GM21390 (cell line): Measurements from ENCODE around the gene CXCL10.
"Not testable (repeated sequence)": the region's sequence is repeated elsewhere in the genome, so short reads cannot be mapped to it uniquely, and the experiment has no call there.

Experiments
- ATAC-seq: cut with Tn5 transposase; IDR thresholded peaks from one replicate; pipeline ENCODE4 v1.9.1; 2021; ENCODE audit not compliant: unreplicated experiment

CXCL10 gene

DNA sequence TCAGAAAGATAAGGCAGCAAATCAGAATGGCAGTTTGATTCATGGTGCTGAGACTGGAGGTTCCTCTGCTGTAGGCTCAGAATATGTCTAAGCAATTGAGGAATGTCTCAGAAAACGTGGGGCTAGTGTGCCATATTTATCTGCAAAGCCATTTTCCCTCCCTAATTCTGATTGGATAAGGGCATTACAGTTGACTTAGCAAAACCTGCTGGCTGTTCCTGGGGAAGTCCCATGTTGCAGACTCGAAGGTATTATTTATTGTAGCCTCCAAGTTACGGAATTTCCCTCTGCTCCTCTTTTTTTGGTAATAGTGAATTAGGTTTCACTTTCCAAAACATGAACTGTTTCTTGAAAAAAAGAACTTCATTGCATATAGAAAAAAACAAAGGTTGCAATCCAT lies at the start of gene CXCL10:
Gene CXCL10 (minus strand): TSS at position 109 of the 400 bp plus-strand sequence. CDS start 66 bp downstream, at position 43.
- ATAC-seq = no peak

DNA sequence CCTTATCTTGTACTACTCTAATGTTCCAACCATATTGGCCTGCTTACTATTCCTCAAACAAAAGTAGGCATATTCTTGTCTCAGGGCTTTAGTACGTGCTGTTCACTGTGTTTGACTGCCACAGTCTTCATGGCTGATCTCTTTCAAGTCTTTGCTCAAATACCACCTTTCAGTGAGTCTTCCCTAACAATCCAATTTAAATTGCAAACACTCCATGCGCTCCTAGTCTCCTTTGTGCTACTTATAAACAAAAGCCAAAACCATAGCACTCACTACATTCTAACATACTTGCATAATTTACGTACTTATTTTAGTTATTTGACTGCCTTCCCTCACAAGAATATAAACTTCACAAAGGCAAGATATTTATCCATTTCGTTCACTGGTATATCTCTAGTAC lies 49.5 kb upstream of the CXCL10 start:
- ATAC-seq = no peak

DNA sequence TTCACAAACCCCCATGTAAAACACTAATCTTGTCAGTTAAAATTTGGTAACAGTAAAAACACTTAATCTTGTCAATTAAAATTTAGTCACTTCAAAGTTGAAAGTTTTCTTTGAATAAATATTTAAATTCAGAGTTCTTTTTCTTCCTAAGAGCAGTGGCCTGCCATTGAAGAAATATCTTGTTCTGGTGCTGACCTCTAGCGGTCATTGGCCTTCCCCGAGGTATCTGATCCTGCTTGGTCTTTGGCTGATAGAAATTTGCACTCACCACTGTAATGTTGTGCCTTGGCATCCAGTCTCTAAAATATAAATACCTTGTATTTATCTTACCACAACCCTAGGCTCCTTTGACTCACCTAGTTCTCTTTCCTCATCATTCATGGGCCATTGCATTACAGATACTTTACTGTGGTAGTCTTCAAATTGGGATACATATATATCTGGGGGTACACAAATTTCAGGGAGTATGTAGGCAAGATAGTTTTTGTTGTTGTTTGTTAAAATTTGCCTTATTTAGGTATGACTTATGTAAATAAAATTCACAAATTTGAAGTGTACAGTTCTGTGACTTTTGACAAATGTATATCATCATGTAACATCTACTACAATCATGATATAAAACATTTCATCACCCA lies 44.5 kb upstream of the CXCL10 start:
- no peak for ATAC-seq

DNA sequence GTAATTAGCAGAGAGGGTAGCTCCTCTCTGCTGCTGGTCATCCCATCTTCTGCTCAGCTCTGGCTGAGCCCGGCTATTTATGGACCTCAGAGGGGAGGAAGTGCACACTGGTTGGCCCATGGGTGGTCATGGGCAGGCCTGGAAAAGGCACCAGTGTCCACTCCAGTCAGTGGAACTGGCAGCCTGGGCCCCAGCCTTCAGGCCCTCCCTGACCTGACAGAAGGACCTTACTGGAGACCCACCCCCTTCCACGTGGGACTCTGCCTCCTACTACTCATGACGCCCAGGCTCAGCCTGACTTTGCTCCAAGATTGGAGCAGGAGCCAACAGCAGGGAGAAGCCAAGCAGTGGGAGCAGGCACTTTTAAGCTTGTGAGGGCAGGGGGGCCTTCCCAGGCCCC lies 43.2 kb upstream of the CXCL10 start:
- ATAC-seq = no peak

DNA sequence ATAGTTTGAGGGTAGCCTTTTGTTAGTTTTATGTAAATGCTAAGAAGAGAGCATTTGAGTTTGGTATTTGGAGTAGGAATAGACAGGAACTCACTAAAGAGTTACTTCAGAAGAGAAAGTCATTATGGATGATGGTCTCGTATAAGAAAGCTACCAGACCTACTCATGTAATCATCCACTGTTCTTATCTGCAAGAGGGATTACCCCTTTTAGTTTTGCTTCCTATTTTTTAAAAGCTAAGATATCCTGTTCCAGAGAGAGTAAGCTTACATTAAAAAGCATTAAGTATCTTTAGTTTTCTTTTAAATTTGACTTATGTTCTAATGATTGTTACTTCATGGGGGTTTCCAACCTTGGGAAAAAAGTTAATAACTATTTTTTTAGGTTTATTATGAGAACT lies 38.7 kb upstream of the CXCL10 start:
- ATAC-seq = peak; percentile 59

DNA sequence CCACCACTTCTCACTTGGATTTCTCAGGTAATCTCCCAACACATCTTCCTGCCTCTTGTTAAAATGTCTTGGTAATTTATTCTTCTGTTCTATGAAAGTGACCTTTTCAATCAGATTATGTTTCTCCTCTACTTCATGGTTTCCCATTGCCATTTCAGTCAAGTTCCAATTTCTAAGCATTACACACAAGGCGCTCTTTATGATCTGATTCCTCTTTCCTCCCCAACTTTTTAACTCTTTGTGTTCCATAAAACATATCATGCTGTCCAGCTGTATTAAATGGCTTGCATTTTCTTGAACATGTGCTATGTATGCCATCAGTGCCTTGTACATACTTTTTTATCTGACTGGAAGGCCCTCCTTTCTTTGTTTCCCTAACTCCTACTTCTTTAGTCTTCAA lies 38.1 kb upstream of the CXCL10 start:
- ATAC-seq = no peak

DNA sequence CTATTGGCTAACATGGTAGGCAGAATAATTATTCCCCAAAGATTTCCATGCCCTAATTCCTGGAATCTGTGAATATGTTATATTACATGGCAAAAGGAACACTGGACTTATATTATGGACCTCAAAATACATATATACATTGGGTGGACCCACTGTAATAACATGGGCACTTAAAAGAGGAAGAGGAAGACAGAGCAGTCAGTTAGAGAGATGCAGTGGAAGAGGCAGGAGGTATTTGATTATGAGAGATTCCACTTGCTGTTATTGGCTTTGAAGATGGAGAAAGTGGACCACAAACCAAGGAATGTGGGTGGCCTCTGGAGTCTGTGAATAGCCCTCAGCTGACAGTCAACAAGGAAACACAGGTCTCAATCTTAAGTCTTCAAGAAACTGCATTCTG lies 37.2 kb upstream of the CXCL10 start:
- ATAC-seq = no peak

DNA sequence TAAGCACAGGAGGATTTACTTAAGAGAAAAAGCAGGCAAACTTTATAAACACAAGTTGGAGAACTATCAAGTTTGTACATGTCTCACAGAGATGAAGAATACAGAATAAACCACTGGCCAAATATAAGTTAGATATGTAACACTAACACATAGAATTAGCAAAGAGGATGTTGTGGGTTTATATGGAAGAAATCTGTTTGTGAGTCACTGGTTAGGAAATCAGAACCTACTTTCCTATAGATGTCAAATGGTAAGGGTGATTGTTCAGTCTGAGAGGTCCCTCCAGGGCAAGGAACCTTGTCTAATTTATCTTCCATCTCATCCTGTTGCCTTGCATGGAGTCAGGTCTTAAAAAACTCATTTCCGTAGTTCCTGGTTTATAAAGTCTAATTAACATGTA lies 36.5 kb upstream of the CXCL10 start:
- ATAC-seq = no peak

DNA sequence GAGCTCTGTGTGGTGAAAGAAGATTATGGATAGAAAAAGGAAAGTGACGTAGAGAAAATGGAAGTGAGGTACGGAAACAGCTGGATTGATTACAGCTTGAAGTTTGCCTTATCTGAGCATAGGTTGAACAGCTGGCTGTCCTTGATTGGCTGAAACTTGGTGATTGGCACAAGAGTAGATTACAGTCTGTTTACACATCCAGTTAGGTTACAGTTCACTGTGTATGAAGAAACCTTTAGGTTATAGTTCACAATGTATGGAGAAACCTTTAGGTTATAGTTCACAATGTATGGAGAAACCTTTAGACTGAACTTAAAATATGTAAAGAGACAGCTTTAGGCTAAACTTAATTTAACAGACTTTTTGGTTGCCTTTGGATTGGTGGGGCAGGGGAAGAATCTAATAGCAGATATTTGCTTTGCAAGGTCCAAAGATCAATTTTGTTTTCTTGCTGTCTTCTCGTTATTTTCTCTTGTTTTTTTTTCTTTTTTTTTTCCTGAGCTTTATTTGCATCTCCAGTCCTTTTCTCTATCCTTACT lies 35.7 kb upstream of the CXCL10 start:
- ATAC-seq = no peak

DNA sequence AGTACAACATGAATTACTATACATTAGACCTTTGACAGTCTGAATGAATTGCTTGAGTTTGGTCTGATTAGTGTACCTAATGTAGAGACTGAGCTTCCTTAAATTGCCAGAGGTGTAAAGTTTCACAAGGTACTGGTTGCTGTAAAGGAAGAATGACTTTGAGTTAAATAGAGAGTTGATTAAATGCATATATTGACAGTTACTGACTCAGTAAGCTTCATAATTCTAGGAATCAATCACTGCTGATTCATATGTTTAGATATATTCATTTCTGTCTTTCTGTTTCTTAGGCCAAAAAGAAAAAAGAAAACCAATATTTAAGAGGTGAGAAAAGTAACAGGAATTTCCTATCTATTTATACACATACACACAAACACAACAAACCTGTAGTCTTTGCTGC lies 35.0 kb upstream of the CXCL10 start:
- peak; percentile 47 for ATAC-seq

DNA sequence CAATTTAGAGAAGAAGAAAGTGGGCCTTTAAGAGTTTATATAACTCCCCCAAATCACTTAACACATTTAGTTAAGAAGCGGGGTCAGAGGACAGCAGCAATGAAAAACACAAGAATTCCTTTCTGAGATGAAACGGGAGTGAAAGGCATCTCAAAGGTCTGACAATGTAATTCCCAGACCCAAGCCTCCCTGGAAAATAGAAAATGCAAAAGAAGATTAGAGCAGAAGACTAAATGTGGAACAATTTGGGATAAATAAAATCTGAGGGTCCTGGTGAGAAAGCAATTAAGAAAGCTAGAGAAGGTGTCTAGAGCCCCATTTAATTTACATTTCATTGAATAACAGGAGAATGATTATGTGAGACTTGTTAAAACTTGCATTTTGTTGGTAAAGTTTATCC lies 32.1 kb upstream of the CXCL10 start:
- no peak for ATAC-seq

DNA sequence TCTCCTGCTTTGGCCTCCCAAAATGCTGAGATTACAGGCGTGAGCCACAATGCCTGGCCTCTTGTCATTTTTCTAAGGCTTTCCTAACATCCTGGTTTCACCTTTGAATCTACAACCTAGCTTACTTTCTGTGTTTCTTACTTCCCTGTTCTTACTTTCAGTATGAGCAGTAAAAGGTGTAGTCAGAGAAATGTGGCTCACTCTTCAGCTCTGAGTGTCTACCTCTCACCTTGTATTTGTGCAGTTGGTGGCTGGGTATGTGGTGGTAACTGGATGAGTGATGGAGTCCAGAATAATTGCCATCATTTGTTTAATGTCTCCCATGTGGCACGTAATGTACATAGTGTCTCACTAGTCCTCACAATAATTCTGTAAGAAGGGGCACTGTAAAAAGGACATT lies 31.7 kb upstream of the CXCL10 start:
- ATAC-seq = peak; percentile 94

DNA sequence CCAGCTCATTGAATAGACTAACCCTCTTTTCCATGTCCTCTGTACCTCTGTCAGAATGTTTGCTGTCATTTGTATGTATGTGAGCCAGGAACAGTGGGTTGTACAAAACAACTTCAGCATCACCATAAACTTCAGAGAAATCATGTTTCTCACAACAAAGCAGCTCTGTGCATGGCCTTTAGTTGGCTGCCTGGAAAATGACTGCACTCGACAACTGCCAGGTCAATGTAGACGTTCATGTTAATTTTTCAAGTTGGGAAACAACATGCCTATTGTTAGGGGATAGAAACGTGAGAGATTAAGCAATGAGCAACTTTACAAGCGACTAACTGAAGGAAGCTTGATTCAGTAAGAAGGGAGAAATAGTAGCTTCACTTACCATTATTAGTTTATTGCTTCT lies 30.4 kb upstream of the CXCL10 start:
- no peak for ATAC-seq

DNA sequence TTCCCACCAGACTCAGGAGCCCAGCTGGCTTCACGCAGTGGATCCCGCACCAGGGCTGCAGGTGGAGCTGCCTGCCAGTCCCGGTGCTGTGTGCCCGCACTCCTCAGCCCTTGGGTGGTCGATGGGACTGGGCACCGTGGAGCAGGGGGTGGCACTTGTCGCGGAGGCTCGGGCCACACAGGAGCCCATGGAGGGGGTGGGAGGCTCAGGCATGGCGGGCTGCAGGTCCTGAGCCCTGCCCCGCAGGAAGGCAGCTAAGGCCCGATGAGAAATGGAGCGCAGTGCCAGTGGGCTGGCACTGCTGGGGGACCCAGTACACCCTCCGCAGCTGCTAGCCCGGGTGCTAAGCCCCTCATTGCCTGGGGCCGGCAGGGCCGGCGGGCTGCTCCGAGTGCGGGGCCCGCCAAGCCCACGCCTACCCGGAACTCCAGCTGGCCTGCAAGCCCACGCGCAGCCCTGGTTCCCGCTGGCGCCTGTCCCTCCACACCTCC lies 27.3 kb upstream of the CXCL10 start:
- ATAC-seq = not testable (repeated sequence)

DNA sequence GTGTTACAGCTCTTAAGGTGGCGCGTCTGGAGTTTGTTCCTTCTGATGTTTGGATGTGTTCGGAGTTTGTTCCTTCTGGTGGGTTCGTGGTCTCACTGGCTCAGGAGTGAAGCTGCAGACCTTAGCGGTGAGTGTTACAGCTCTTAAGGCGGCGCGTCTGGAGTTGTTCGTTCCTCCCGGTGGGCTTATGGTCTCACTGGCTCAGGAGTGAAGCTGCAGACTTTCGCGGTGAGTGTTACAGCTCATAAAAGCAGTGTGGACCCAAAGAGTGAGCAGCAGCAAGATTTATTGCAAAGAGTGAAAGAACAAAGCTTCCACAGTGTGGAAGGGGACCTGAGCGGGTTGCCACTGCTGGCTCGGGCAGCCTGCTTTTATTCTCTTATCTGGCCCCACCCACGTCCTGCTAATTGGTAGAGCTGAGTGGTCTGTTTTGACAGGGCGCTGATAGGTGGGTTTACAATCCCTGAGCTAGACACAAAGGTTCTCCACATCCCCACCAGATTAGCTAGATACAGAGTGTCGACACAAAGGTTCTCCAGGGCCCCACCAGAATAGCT lies 26.6 kb upstream of the CXCL10 start:
- not testable (repeated sequence) for ATAC-seq

DNA sequence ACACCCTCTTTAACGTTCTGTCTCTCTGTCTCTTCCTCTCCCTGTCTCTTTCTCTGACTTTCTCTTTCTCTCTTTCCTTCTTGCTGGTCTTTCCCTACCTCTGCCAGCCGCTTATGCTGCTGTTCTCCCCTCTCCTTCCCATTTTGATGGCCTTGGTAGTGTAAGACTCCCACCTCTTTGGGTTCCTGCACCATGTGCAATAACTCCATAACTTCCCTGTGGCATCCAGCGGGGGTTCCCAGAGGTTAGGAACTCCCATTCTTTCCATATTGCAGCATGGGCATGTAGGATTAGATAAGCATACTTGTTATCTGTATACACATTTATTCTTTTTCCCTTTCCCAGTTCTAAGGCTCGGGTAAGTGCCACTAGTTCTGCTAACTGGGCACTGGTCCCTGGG lies 21.4 kb upstream of the CXCL10 start:
- not testable (repeated sequence) for ATAC-seq

DNA sequence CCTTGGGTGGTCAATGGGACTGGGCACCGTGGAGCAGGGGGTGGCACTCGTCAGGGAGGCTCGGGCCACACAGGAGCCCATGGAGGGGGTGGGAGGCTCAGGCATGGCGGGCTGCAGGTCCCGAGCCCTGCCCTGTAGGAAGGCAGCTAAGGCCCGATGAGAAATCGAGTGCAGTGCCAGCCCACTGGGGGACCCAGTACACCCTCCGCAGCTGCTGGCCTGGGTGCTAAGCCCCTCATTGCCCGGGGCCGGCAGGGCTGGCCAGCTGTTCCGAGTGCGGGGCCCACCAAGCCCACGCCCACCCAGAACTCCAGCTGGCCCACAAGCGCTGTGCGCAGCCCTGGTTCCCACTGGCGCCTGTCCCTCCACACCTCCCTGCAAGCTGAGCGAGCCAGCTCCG lies 20.0 kb upstream of the CXCL10 start:
- not testable (repeated sequence) for ATAC-seq

DNA sequence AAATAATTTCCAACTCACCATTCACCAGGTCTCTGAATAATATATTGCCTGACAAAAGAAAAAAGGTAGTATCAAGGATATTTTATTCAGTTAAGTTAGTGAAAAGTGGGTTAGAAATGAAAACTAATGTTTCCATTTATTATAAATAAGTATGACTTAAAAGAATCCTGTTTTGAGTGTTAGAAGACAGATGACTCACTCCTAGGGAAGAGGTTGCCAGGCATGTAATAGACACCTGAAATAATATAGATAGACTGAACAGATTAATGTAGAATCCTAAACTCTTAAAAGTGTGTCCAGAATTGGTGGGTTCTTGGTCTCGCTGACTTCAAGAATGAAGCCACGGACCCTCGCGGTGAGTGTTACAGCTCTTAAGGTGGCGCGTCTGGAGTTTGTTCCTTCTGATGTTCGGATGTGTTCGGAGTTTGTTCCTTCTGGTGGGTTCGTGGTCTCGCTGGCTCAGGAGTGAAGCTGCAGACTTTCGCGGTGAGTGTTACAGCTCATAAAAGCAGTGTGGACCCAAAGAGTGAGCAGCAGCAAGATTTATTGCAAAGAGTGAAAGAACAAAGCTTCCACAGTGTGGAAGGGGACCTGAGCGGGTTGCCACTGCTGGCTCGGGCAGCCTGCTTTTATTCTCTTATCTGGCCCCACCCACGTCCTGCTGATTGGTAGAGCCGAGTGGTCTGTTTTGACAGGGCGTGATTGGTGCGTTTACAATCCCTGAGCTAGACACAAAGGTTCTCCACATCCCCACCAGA lies 19.1 kb upstream of the CXCL10 start:
- not testable (repeated sequence) for ATAC-seq

DNA sequence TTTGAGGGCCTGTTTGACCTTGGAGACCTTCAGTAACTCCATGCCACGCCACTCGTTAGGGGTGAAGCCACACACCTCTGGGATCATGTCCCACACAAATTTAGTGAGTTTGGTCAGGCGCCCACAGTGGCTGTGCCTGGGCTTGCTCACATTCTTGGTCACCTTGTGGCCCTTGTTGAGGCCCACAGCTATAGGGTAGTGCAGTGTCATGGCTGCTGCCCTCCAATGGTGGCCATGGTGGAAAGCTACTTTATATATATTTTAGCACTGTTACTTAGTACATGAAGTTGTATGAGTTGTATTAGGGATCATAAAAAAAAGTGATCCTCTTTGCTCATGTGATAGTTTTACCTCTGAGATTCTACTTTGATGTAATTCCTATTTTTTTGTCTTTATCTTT lies 13.6 kb upstream of the CXCL10 start:
- ATAC-seq = no peak

DNA sequence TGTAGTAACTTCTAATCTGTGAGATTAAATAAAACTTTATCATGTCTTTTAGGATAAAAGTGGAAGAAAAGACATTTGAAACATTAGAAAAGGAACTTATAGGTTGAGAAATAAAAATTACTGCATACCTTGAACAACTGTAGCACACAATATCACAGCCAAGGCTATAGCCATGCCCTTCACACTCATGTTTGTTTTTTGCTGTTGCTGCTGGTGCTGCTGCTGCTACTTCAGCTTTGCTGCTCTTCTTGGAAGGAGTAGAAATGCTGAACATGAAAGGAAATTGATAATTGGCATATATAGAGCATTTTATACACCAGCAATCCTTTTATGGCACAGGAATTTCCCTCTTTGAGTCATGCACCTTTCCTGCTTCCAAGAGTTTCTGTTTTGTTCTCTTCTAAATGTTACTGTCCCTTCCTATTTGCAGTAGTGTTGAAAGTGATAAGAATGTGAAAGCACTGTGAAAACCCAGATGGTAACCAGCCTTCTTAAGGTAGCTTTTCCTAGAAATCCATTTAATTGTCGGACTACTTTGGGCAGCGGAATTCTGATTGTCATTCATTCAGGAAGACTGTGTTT lies 12.6 kb upstream of the CXCL10 start, which contains the start of gene CXCL11:
Gene CXCL11 (minus strand): TSS at position 272 of the 582 bp plus-strand sequence. CDS start 83 bp downstream, at position 189.
- no peak for ATAC-seq

DNA sequence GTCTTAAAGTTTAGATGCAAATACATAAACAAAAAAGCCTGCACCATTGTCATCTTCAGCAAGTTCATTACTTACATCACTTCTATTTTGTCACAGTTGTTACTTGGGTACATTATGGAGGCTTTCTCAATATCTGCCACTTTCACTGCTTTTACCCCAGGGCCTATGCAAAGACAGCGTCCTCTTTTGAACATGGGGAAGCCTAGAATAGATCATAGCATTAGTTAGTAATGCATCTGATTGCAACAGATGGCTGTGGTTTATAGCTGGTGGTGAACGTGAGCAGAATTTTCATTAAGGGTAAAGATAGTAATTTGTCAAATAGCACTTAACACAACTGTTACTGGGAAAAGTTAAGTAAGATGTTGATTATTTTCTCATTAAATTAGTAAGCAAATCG lies 11.8 kb upstream of the CXCL10 start:
- ATAC-seq = no peak
